Mammary epithelial cell (primary cell): ENCODE results near the gene PRAME.

Source experiments
- EZH2 ChIP-seq: IDR thresholded peaks from 2 replicates; pipeline ENCODE4 v1.6.1; 2012; ENCODE audit warnings: low read length, inconsistent platforms, borderline replicate concordance
- TF ChIP-seq, protein P1 (sequence below), 2 donors: IDR thresholded peaks in 1 of 2; conservative IDR thresholded peaks in 1 of 2; 2 replicates each; pipeline ENCODE4 v1.5.1; 2011 to 2012; ENCODE audit warnings: inconsistent platforms in 2 of 2, low read length in 2 of 2, mild to moderate bottlenecking in 2 of 2, control low read depth in 1 of 2, low read depth in 1 of 2; ENCODE audit not compliant: insufficient read depth in 1 of 2; ENCODE audit errors: extremely low read depth in 1 of 2

GRCh38 chr22:22576989-22577427 lies 17.9 kb upstream of the PRAME start:
- TF ChIP-seq, protein P1, sequence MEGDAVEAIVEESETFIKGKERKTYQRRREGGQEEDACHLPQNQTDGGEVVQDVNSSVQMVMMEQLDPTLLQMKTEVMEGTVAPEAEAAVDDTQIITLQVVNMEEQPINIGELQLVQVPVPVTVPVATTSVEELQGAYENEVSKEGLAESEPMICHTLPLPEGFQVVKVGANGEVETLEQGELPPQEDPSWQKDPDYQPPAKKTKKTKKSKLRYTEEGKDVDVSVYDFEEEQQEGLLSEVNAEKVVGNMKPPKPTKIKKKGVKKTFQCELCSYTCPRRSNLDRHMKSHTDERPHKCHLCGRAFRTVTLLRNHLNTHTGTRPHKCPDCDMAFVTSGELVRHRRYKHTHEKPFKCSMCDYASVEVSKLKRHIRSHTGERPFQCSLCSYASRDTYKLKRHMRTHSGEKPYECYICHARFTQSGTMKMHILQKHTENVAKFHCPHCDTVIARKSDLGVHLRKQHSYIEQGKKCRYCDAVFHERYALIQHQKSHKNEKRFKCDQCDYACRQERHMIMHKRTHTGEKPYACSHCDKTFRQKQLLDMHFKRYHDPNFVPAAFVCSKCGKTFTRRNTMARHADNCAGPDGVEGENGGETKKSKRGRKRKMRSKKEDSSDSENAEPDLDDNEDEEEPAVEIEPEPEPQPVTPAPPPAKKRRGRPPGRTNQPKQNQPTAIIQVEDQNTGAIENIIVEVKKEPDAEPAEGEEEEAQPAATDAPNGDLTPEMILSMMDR (conservative IDR thresholded peaks at IDR 0.05 in 1 of 2, IDR thresholded peaks at IDR 0.05 in 1 of 2; ENCODE audit: extremely low read depth in 1 of 2, insufficient read depth in 1 of 2, low read depth in 1 of 2, low read length in 2 of 2), result no peak
- no peak for TF ChIP-seq EZH2
